Testis (tissue), 2 donors: ENCODE results near the gene NOTO.
"Not testable (repeated sequence)": the region's sequence is repeated elsewhere in the genome, so short reads cannot be mapped to it uniquely, and the experiment has no call there.

Experiments used
- CTCF ChIP-seq, 3 experiments: fragments of 450-650 bp in 2 of 3; fragments of 200-600 bp in 1 of 3; sonication (generic) in 1 of 3; IDR thresholded peaks; one replicate each; pipeline ENCODE4 v1.5.1; 2016 to 2019; ENCODE audit warnings: antibody characterized with exemption in 3 of 3, mild to moderate bottlenecking in 2 of 3, moderate library complexity in 1 of 3
- POLR2A ChIP-seq: fragments of 450-650 bp; IDR thresholded peaks from one replicate; pipeline ENCODE4 v1.6.1; 2017; ENCODE audit warnings: antibody characterized with exemption, mild to moderate bottlenecking, moderate library complexity

- not testable (repeated sequence) for TF ChIP-seq CTCF (IDR thresholded peaks at IDR 0.05); POLR2A
Observed at GRCh38 chr2:73165978-73166377, 36.4 kb upstream of the NOTO start.
